Middle frontal gyrus (tissue), 1 donor: ENCODE data around the gene DPEP3.

Experiments used
- DNase-seq: peaks from one replicate; pipeline ENCODE4 v3.0.0-alpha.2; 2015; ENCODE audit warnings: low spot score; ENCODE audit errors: extremely low spot score

DPEP3 gene

DNA sequence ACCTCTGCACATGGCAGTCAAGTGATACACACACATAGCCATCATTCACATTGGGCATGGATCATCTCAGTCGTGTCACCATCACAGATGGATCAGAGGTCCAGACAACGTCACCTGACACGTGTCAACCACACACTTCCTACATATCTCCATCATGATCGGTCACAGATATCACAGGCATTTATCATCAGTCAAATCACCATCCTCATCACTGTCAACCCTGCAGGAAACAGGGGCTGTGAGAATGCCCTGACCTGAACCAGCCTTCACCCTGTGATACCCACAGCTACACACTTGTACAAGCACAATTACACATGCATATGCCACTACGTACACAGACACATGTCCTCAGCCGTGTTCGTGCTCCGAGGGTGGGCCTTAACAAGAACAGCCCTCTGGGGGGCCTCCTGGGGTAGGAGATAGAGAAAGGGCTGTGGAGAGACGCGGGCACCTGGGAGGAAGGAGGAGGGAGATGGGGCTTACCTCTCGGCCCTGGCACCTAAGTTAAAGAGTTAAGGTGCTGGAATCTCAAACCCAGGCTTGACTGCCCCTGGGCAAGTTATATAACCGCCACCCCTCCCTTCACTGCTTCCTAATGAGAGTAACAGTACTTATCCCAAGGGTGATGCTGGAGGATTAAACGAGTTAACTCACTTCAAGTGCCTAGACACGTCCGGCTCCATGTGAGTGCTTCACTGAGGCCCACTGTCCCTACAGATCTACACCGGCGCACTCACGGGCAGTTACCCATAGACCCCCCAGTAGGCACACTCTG lies 12.9 kb downstream of the DPEP3 start:
- no peak for DNase-seq

DNA sequence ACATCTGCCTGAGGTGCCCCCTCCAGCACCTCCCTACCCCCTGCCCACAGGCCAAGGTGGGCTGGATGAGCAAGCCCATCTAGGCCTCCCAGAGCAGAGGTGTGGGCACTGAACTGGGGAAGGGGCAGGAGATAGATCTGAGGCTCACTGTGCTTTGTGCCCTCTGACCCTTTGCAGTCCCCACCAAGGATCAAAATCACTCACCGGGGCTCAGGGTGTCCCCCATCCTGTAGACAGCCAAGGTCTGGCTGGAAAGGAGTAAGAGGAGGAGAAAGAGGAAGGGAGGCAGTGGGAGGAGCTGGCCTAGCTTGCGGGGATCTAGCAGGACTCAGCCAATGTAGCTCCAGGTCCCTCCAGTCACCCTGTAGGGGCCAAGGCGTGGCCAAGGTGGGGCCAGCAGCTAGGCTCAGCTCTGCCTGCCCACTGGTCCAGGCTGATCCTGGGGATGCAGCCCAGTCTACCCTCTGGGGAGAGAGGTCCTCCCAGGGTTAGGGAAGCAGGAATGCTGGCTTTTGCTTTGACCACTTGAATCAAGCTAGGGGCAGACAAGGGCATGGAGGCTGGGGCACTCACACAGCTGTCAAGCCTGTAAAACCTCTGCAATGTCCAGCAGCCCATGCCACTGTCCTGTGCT lies 13.6 kb downstream of the DPEP3 start:
- DNase-seq: no peak

DNA sequence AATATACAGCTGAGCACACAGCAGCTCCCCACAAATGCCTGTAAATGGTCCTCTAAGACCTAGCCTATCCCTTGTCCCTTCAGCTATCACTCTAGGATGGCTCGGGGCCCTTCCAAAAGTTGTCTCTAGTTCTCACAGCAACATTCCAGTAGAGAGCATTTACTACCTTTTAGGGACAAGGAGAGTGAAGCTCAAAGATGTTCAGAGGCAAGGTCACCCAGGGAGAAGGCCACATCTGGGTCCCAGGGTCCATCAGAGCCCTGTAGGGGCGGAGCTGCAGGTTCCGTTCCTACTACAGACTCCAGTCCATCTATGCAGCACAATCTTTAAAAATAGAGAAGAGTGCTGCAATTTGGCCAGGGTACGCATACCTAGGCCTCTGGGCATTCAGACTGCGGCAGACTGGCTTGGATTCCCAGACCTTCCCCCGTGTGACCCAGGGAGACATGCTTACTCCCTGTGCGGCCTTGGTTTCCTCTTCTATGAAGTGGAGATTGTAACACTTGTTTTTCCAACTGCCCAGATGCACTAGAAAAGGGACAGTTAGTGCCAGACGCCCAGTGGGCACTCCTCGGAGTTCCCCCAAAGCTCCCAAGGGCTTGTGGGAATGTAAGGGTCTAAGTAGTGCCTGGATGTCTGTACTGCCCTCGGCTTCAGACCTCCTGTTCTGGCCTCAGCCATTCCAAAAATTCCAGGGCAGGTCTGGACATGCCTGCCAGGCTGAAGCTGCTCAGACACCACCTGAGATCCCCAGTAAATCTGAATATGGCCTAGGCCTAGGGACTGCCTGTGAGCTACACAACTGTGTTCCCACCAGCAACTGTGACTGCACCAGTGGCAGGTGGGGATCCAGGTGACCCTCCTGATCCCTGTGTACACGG lies 14.4 kb downstream of the DPEP3 start:
- DNase-seq: no peak

DNA sequence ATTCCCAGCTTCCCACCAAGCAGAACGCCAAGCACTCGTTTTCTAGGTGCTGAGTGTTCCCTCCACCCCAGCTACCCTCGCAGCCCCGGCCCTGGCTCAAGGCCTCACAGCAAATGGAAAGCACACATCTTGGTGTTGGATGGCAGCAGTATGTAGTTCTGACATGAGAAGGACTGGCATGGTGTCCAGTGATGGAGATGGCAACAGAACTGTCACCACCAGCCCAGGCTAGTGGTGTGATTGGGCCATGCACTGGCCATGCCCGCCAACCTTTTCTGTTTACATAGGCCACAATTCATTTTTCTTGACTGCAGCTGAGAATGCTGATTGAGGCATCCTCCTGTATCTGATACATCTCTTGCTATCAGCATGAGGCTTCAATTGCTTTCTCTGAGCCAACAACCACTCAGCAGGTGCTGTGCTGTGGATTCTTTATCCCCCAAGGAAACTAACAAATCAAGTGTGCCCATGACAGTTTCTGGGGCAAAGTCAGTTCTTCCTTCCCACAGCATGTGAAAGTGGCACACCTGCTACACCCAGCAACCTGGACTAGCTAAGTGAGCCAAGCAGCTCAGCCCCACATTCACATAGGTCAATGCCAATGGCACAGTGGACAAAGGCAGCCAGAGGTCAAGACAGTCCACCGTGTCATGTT lies 15.7 kb downstream of the DPEP3 start:
- DNase-seq: no peak

DNA sequence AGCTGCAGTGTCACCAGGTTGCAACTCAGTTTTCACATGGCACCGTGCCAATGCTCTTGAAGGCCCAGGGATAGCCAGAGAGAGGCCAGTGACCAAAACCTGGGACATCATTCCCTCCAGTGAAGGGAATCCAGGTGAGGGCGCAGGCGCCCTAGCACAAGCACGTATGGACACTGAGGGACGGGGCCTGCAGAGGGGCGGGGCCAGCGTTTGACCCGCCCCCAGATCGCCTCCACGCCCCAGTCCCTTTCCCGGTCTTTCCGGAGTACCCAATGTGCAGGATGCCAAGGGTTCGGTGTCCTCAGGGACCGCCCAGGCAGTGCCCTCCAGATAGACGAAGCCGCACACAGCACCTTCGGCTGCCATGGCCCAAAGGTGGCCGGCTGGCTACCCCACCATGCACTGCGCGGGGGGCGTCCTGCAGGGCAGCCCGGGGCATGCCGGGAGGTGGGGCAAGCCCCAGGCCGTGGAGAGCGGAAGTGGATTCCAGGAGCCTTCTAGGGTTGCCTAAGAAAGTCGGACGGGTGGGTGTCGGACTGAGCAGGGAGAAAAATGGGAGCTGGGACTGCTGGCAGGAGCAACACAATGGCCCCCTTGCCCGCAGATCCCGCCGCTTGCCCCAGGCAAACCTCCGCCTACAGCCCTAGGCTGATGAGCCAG lies 16.5 kb downstream of the DPEP3 start:
- DNase-seq: no peak

DNA sequence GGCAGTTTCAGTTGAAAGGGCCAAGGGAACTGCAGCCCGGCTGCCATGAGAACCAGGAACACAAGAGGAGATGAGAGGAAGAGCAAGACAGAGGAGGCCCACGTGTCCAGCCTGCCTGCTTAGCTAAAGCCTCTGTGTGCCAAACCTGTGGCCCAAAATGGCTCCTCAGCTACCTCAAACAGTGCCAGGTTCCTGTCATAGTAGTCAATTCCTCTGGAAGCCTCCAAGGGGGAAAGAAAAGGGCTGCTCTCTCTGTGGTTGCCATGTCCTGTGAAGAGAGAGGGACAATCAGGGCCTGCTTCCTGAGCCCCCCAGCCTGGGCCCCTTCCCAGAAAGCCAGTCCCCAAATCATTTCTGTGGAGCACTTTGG lies 17.0 kb downstream of the DPEP3 start:
- no peak for DNase-seq

DNA sequence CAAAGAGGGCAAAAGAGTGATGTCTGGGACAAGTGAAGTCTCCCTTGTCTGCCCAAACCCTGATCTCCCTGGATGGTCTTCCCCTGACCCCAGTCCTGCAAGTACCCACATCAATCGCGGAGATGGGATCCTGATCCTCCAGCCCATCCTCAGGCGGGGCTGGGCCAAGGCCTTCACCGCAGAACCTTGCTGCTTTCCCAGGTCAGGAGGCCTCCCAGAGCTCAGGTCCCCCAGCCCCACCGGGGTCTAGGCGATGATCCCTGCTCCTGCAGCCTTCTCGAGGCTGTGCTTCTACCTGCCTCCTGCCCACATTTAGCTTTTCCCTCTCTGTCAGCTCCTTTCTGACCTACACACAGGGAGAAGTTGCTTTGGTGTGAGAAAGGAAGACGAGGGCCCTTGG lies 18.2 kb downstream of the DPEP3 start:
- no peak for DNase-seq

DNA sequence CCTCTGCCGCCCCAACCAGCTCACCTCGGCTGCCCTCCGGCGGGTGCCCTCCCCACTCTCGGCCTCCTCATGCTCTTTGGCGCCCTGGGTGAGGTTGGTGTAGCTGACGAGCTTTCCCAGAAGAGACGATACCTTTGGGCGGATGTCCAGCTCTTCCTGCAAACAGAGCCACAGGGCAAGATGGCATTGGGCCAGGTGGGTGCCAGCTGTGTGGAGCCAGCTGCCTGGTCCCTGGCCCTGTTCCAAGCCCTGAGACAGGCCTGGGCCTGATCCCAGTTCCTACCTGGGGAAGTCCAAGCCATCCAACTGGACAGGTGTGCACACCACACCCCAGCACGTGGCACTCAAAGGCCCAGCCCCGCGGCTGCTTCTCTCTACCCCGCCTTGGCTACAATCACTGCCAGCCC lies 18.7 kb downstream of the DPEP3 start:
- DNase-seq: no peak

DNA sequence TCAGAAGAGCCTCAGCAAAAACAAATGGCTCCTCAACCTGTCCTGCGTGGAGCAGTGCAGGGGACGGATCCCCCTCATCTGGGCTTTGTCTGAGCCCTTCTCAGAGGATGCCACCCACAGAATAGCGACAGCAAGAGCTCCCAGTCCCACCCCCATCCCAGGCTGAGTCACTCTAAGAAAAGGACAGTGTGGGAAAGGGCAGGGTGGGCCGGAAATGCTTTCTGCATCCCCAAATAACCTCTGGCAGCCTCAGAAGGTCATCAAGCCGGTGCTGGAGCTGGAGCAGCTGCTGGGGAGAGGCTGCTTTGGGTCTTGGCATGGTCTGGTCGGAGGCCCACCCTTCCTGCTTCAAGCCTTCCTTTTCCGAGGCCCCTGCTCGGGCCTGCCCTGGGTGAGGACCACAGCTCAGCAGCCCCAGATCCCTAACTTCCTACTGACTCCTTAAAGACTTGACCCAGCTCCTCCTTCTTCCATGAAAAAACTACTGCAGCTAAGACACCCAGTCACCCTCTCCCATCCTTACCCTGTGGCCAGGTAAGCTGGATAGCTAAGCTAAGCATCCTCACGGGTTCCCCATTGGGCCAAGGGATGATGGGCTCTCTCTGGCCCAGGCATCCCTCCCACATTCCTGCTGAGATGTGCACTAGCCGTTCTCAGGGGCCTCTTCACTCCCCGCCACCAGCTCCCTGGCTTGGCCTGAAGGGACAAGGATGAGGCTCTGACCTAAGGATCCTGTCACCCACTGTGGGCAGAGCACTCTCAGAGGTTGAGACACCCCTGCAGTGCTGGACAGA lies 20.6 kb downstream of the DPEP3 start:
- no peak for DNase-seq

DNA sequence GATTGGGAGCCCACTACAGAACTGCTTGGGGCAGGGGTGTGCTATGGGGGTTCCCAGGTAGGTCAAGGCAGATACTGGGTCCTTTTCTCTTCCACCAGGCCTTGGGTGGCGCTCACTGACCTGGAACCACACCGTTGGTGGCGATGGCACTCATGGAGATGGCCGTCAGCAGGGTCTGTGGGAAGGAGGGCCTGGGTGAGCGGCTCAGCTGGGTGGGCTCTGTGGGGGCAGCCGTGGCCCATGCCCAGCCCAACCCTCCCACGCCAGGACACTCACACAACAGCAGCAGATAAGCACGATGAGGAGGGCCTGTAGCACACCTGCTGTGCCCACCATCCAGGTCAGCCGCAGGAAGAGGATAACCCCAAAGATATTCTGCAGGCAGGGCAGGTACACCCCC lies 22.7 kb downstream of the DPEP3 start:
- DNase-seq: no peak

DNA sequence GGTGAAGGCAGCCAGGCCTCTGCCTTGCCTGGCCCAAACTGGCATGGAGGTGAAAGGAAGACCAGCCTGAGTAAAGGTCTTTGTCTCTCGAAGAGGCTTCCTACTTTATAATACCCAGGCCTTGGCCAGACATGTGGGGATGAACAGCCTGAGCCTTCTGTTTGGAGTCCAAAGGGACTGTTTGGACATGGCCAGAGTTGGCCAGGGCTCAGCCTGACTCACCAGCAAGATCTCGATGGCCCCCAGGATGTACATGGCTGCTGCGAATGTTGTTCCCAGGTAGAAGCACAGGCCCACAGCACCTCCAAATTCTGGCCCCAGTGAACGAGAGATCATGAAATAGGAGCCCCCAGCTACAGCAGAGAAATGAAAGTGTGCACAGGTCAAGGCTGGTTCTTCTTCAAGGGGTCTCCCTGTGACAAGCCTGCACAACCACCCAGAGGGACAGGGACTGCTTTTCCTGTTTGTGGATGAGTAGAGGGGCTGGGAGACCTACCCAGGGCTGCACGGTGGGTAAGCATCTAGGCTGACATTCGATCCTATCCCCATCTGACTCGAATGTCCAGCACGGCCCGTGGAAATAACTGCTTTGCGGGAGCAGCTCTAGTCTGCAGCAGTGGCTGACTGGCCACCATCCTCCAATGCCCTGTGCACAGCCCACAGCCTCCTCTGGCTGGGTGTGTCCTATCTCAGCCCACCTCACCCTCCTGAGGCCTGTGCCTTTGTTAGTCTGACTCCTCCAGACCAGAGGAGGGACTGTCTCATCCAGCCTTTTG lies 25.7 kb downstream of the DPEP3 start:
- no peak for DNase-seq

DNA sequence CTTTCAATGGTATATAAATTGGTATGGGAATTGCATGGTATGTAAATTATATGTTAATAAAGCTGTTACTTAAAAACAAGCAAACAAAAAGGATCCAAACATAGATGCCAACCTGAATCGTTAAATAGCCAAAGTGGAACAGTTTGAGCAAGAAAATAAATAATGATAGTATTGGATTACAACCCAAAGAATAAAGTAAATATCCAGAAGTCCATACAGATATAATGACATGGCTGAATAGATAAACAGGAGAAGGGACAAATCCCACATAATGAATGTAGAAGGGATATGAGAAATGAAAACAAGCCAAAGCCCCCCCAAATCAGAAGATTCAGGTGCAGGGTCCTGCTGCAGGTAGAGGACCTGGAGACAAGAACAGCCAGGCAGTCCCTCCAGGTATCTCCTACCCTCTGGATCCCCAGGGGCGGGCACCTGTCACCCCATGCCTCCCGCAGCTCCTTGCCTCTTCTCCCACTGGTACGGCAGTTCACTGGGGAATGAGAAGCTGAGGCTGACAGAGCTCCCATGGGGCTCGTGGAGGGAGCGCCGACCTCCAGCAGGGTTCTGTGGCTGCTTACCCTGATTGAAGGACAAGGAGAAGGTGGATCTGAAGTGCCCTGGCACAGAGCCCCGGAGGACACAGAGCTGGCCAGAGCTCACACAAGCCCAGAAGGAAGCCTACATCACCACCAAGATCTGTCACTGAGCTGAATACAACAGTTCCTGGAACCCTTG lies 26.5 kb downstream of the DPEP3 start:
- DNase-seq: no peak

DNA sequence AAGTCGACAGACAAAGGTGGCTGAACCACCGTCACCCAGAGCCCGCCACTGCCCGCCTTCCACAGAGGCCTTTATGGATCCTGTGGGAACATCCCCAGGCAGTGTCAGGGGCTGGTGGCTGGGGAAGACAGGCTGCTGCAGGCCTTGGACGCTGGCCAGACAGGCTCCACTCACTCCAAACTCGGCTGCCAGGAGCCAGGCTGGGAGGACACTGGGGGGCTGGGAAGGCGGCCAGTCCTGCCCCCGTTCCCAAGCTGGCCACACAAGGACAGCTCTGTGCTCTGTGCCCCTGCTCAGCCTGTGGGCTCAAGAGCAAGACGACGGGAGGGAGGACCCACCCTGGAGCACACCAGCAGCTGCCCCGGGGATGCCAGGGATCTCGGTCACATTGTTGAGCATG lies 28.8 kb downstream of the DPEP3 start:
- peak; percentile 64 for DNase-seq

DNA sequence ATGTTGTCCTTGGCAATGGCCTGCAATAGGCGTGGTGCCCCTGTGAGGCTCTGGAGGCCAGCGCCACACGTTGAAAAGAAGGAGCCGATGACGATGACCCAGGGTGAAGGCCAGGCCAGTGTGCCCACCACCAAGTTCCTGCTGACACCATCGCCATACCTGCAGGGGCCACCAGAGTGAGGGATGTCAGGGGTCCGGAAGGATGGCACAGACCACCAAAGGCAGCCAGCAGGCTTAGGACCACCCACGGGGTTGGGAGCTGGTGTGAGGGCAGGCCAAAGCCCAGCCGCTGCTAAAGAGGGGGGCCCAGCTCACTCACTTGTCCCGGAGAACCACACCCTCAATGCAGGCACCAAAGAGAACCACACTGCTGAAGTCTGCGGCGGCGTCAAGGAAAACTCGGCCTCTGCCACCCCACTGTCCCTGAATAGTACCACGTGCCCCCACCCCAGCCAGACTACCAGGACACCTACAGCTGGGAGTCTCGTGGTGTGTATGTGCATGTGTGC lies 29.9 kb downstream of the DPEP3 start:
- DNase-seq: no peak

DNA sequence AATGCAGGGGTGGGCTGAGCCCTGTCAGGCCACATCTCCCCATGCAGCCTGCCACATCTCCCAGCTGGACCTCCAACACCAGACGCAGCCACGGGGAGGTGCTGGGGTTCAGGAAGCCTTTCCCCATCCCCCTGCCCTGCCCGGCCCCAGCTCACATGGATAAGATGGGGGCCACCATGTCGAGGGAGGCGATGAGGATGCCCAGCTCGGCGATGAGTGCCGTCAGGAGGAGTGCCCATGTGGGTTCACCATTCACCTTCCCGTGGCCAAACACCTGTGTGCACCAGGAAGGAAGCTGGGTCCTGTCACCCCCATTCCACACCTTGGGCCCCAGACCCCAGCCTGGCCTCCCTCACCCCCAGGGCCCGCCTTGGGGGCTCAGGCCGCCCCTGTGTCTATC lies 30.7 kb downstream of the DPEP3 start:
- no peak for DNase-seq

DNA sequence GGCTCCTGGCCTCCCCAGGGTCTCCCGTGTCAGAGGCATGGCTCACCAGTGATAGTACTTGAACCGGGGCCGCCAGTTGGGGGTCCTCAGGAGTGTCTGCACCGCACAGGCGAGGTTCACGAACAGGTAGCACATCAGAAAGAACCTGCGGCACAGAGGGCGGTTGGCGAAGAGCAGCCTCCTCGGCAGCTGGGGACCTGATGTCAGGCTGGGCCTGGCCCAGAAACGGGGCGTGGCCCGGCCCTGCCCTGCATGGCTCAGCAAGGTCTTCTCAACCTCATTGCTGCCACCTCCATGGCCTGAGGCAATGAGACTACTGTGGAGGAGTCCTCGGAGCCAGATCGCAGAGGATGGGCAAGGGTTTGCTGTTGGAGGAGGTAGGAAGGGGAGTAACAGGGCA lies 32.3 kb downstream of the DPEP3 start:
- DNase-seq: no peak

DNA sequence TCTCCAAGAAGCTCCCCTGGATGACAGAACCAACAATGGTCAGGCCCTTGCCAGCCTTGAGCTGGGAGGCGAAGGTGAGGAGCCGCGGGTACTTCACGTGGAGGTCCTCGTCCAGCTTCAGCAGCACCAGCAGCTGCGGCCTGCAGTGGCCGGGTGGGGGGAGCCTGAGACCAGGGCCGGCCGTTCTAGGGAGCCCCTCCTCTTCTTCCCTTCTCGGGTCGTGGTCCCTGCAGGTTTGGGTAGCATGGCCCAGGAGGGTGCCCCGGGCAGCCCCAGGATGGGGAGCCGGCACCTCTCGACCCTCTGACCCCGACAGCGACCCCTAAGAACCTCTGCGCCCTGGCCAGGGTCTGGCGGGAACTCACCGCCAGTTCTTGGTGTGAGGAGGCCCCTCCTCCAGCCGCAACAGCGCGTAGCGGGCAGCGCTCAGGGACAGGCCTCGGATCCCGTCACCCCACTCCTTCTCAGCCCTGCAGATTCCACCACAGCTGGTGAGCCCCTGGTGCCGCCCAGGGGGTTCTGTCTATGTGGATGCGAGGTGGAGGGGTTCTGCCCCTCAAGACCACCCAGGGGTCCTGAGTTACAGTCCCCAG lies 33.2 kb downstream of the DPEP3 start:
- no peak for DNase-seq

DNA sequence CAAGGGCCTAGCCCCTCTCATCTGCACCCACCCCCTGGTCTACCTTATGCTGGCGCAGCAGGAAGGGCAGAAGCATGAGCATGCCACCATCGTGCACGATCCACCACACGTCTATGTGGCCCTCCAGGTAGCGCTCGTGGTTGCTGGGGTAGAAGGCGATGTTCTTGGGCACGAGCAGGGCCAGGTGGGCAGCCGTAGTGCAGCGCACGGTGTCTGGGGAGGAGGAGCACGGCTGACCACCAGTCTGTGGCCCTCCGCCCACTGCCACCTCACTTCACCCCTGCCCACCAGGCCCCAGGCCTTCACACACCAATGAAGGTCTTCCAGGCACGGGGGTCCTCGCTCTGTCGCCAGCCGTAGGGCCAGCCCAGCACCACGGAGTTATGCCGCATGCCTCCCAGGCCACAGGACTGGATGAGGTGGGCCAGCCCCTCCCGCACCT lies 34.1 kb downstream of the DPEP3 start:
- DNase-seq: no peak
